NCI-H345 treated with DMSO at 0.1 percent for 48 hours (cell line): Measurements from ENCODE around the gene TBCA.
"Not testable (repeated sequence)": the region's sequence is repeated elsewhere in the genome, so short reads cannot be mapped to it uniquely, and the experiment has no call there.

Experiments
- DNase-seq: peaks from one replicate; lab custom pipeline; 2025; ENCODE audit not compliant: unreplicated experiment; lab: John Stamatoyannopoulos, UW

Gene TBCA

GRCh38 chr5:77773734-77774280, 2.3 kb downstream of the TBCA start:
- no peak for DNase-seq

- DNase-seq = no peak
Observed at GRCh38 chr5:77772729-77773128, 3.4 kb downstream of the TBCA start.

GRCh38 chr5:77771452-77771851, 4.7 kb downstream of the TBCA start:
- no peak for DNase-seq

GRCh38 chr5:77770293-77771005, 5.7 kb downstream of the TBCA start:
- no peak for DNase-seq

- no peak for DNase-seq
Observed at GRCh38 chr5:77768978-77769377, 7.2 kb downstream of the TBCA start.

GRCh38 chr5:77767301-77767700, 8.8 kb downstream of the TBCA start:
- DNase-seq = no peak

- no peak for DNase-seq
Observed at GRCh38 chr5:77761606-77762005, 14.5 kb downstream of the TBCA start.

GRCh38 chr5:77758141-77758938, 17.8 kb downstream of the TBCA start:
- DNase-seq = no peak

- DNase-seq = no peak
Observed at GRCh38 chr5:77751328-77752023, 24.7 kb downstream of the TBCA start.

GRCh38 chr5:77750928-77751327, 25.2 kb downstream of the TBCA start:
- not testable (repeated sequence) for DNase-seq

- DNase-seq = no peak
Observed at GRCh38 chr5:77748160-77748559, 28.0 kb downstream of the TBCA start.

GRCh38 chr5:77744116-77744515, 32.0 kb downstream of the TBCA start:
- no peak for DNase-seq

- DNase-seq = no peak
Observed at GRCh38 chr5:77743181-77743580, 33.0 kb downstream of the TBCA start.

- no peak for DNase-seq
Observed at GRCh38 chr5:77741608-77742007, 34.5 kb downstream of the TBCA start.

GRCh38 chr5:77734885-77735284, 41.3 kb downstream of the TBCA start:
- no peak for DNase-seq

- no peak for DNase-seq
Observed at GRCh38 chr5:77733130-77733529, 43.0 kb downstream of the TBCA start.

- DNase-seq = no peak
Observed at GRCh38 chr5:77727190-77727589, 48.9 kb downstream of the TBCA start.

GRCh38 chr5:77725616-77726015, 50.5 kb downstream of the TBCA start:
- DNase-seq = no peak

- DNase-seq = no peak
Observed at GRCh38 chr5:77724934-77725333, 51.2 kb downstream of the TBCA start.

- DNase-seq = no peak
Observed at GRCh38 chr5:77719666-77720363, 56.3 kb downstream of the TBCA start.
